ENCODE data around the gene NBEA. TPM values are rescaled to one million over a fixed set of nuclear protein-coding genes. Genes with fewer than 3 reads are reported as not detected.

The NBEA gene
- total RNA-seq, 1 experiment from 2014 or later = 4.1 TPM

DNA sequence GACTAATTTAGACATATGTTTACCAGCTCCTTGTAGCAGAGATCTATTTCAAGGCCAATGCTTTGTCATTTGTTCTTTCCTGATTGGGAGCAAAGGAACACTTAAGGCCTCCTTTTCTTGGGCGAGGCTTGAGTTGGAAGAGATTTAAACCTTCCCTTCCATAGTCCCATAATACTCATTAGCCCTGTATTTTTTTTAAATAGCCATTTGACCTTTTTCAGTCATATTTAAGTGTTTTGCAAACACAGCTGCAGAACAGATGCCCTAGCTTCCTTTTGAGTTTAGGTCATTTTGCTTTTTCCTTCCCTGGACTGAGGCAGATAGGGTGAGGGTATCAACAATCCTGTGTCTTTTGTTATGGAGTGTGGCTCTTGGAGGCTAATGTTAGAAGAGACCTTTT lies 198.3 kb downstream of the NBEA start (continued):
- TF ChIP-seq CTCF (IDR thresholded peaks at IDR 0.05 in 2 of 3, conservative IDR thresholded peaks at IDR 0.05 in 1 of 3; ENCODE audit: borderline replicate concordance in 1 of 3, insufficient read depth in 1 of 3, low read depth in 2 of 3, low read length in 2 of 3) = no peak
- no peak for TF ChIP-seq POLR2A (IDR thresholded peaks at IDR 0.05; ENCODE audit: borderline replicate concordance, extremely low read depth, insufficient read depth, insufficient read length)
- TF ChIP-seq, protein P1, sequence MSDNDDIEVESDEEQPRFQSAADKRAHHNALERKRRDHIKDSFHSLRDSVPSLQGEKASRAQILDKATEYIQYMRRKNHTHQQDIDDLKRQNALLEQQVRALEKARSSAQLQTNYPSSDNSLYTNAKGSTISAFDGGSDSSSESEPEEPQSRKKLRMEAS (IDR thresholded peaks at IDR 0.05) = no peak
- TF ChIP-seq EZH2phosphoT487 (IDR thresholded peaks at IDR 0.05; ENCODE audit: borderline replicate concordance) = no peak
- no peak for TF ChIP-seq ZNF274 (IDR thresholded peaks at IDR 0.05; ENCODE audit: low read depth, low read length)
- no peak for TF ChIP-seq RAD21 (IDR thresholded peaks at IDR 0.05; ENCODE audit: low read depth)

- H2AFZ ChIP-seq (ENCODE audit: low read depth, low read length, poor library complexity, severe bottlenecking) = no peak overlapping the region
- no peak for TF ChIP-seq ZFX (IDR thresholded peaks at IDR 0.05)
- no peak for TF ChIP-seq JUND (IDR thresholded peaks at IDR 0.05)
- no peak for TF ChIP-seq SIN3A (IDR thresholded peaks at IDR 0.05; ENCODE audit: low read depth)
- TF ChIP-seq, protein P2, sequence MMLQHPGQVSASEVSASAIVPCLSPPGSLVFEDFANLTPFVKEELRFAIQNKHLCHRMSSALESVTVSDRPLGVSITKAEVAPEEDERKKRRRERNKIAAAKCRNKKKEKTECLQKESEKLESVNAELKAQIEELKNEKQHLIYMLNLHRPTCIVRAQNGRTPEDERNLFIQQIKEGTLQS (IDR thresholded peaks at IDR 0.05) = no peak
- TF ChIP-seq CEBPB (IDR thresholded peaks at IDR 0.05; ENCODE audit: low read depth) = no peak
- TF ChIP-seq REST (IDR thresholded peaks at IDR 0.05; ENCODE audit: low read depth) = no peak
- TF ChIP-seq ZNF274 (IDR thresholded peaks at IDR 0.05; ENCODE audit: low read depth, low read length) = no peak
- TF ChIP-seq ZBTB33 (IDR thresholded peaks at IDR 0.05; ENCODE audit: extremely low read depth, insufficient replicate concordance, low read length) = no peak
- TF ChIP-seq EZH2phosphoT487 (IDR thresholded peaks at IDR 0.05; ENCODE audit: borderline replicate concordance) = no peak
- TF ChIP-seq ELF1 (IDR thresholded peaks at IDR 0.05; ENCODE audit: borderline replicate concordance, low read depth) = no peak
- no peak for TF ChIP-seq TCF7L2 (IDR thresholded peaks at IDR 0.05; ENCODE audit: borderline replicate concordance, extremely low read depth, insufficient read depth, insufficient read length)
- no peak for TF ChIP-seq POLR2A (IDR thresholded peaks at IDR 0.05; ENCODE audit: borderline replicate concordance, extremely low read depth, insufficient read depth, insufficient read length)
- TF ChIP-seq SRF (IDR thresholded peaks at IDR 0.05; ENCODE audit: low read depth) = no peak
- no peak for TF ChIP-seq EZH2 (IDR thresholded peaks at IDR 0.05)
- TF ChIP-seq, protein P1 (IDR thresholded peaks at IDR 0.05) = no peak
Measured at GRCh38 chr13:35140831-35141230, 198.8 kb downstream of the NBEA start.

More at GRCh38 chr13:35140831-35141230, 198.8 kb downstream of the NBEA start:
- H3K79me2 ChIP-seq (ENCODE audit: insufficient read depth, low read length) = no peaks in the 10 kb centered on the region
- no peaks in the 10 kb centered on the region for H4K20me1 ChIP-seq (ENCODE audit: insufficient read depth)
- no peaks in the 10 kb centered on the region for H3K9me3 ChIP-seq (ENCODE audit: control insufficient read depth in 1 of 2, insufficient read depth in 1 of 2, low read depth in 1 of 2, low read length in 2 of 2)
- H3K9ac ChIP-seq (ENCODE audit: low read length) = no peak overlapping the region
- CTCF ChIA-PET = no interaction called here
- no peak overlapping the region for H3K4me2 ChIP-seq (ENCODE audit: low read length)
- ATAC-seq (no peak), DNase-seq (ENCODE audit: low read depth, low spot score) (no peak)
- H3K27me3 ChIP-seq (ENCODE audit: insufficient read depth, low read length) = no peaks in the 10 kb centered on the region
- no peaks in the 10 kb centered on the region for H3K4me1 ChIP-seq (ENCODE audit: control insufficient read depth in 1 of 2, insufficient read depth in 2 of 2, low read length in 2 of 2)
- no peaks in the 10 kb centered on the region for H3K9me2 ChIP-seq (ENCODE audit: insufficient read depth)
- intact Hi-C loops (cut with micrococcal nuclease) = no loop called here
- POLR2A ChIA-PET = no interaction called here
- no peak overlapping the region for H3K27ac ChIP-seq (ENCODE audit: low read depth, low read length)
- no TSS peak for BruUV-seq (replicated peaks)
- RAD21 ChIA-PET (ENCODE audit: low non-redundant PET in 1 of 2, low total read pairs in 2 of 2, uncharacterized antibody in 2 of 2, unreplicated experiment in 2 of 2) = no interaction called here
- no peak overlapping the region for H3K4me3 ChIP-seq (replicated peaks in 1 of 2; ENCODE audit: low read depth in 1 of 2, low read length in 2 of 2)
- H3K36me3 ChIP-seq (ENCODE audit: control insufficient read depth in 1 of 2, insufficient read depth in 2 of 2, low read length in 2 of 2) = no peaks in the 10 kb centered on the region
